D721Med (cell line): ENCODE data around the gene GATA2.

ENCODE experiments used
- DNase-seq: peaks from one replicate; pipeline ENCODE4 v3.0.0; 2011; ENCODE audit warnings: low spot score; ENCODE audit not compliant: insufficient read length
- FAIRE-seq: peaks from 2 replicates; lab custom pipeline; 2011; peaks lifted over from hg19 to GRCh38; lab: Jason Lieb, UNC
- TF ChIP-seq, protein P1 (sequence below): IDR thresholded peaks from 2 replicates; pipeline ENCODE4 v1.5.1; 2012; ENCODE audit warnings: mild to moderate bottlenecking, control low read depth; ENCODE audit not compliant: insufficient read depth; ENCODE audit errors: missing control alignments

GATA2 gene

DNA sequence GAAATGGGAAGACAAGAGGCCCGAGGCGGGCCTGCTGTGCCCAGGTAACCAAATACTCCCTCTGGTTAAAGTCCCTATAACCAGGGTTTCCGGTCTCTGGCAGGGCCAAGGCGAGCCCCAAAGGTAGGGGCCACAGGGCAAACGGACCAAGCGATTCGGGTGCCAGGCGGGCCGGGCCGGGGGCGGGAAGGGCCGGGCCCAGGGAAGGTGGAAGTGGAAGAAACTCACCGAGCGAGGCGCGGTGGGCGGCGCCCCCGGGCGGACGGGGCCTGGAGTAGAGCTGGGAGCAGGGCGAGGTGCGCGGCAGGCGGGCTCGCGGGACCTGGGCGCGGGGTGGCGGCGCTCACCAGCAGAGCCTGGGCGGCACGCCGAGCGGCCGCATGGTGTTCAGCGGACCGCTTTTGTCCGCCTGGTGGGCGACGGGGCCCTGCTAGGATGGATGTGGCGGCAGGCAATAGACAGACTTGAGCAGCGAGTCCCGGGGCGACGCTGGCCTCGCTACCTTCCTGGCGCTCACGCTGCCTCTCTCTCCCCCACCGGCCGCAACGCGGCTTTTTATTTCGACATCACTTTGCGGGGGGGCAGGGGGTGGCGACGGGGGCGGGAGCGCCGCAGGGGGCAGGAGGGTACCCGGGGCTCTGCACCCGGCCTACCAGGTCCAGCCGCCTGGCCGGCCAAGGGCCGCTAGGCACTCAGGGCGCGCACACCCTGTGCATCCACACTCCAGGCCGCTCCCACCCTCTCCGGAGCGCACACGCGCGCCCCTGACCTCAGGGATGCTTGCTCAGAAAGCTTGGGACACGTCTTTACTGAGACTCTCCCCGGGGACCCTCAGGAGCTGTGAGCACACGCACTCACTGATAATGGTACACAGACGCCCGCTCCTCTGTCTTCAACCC, at the start of gene GATA2:
Gene GATA2, minus strand, starts transcription at position 531 of the 899 bp plus-strand sequence. CDS start 6,170 bp downstream, outside the sequence.
- TF ChIP-seq, protein P1, sequence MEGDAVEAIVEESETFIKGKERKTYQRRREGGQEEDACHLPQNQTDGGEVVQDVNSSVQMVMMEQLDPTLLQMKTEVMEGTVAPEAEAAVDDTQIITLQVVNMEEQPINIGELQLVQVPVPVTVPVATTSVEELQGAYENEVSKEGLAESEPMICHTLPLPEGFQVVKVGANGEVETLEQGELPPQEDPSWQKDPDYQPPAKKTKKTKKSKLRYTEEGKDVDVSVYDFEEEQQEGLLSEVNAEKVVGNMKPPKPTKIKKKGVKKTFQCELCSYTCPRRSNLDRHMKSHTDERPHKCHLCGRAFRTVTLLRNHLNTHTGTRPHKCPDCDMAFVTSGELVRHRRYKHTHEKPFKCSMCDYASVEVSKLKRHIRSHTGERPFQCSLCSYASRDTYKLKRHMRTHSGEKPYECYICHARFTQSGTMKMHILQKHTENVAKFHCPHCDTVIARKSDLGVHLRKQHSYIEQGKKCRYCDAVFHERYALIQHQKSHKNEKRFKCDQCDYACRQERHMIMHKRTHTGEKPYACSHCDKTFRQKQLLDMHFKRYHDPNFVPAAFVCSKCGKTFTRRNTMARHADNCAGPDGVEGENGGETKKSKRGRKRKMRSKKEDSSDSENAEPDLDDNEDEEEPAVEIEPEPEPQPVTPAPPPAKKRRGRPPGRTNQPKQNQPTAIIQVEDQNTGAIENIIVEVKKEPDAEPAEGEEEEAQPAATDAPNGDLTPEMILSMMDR = no peak
- no peak for DNase-seq
- FAIRE-seq = no peak

- FAIRE-seq = no peak
- no peak for DNase-seq
- TF ChIP-seq, protein P1 = no peak
Measured at GRCh38 chr3:128541246-128541645, 48.2 kb upstream of the GATA2 start.

DNA sequence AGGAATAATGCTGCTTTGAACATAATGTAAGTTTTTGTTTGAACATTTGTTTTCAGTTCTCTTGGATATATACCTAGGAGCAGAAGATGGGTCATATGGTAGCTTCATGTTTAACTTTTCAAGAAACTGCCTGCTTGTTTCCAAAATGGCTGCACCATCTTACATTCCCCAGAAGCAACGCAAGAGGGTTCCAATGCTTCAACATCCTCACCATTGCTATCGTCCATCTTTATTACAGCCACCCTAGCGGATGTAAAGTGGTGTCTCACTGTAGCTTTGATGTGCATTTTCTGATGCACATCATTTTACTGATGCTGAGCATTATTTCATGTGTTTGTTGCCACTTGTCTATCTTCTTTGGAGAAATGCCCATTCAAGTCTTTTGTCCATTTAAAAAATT, 46.4 kb upstream of the GATA2 start:
- DNase-seq (no peak), FAIRE-seq (no peak)
- TF ChIP-seq, protein P1 = no peak

DNA sequence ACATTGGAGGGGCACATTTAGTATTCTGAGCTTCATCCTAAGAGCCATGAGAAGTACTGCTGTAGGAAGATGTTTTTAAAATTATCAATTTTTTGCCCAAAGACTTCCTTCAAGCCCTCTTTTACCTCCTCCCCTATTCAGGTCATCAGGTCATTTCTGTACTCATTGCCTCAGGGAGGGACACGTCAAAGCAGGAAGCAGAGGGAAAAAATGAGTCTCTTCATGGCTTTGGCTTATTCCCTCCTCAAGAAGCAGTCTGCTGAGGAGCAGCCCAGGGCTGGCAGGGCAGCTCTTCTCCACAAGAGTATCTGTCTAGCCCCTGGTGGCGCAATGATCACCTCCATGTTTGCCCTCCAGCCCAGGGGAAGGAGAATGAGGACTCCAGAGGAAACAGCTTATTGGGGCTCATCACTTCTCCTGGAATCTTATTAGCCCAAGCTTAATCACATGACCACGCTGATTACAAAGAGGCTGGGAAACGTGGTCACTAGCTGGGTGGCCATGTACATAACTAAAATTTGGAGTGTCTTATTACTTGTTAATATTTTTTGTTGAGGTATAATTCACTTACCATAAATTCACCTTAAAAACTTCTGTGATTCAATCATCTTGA, 44.2 kb upstream of the GATA2 start:
- FAIRE-seq (no peak), DNase-seq (no peak)
- TF ChIP-seq, protein P1 = no peak

DNA sequence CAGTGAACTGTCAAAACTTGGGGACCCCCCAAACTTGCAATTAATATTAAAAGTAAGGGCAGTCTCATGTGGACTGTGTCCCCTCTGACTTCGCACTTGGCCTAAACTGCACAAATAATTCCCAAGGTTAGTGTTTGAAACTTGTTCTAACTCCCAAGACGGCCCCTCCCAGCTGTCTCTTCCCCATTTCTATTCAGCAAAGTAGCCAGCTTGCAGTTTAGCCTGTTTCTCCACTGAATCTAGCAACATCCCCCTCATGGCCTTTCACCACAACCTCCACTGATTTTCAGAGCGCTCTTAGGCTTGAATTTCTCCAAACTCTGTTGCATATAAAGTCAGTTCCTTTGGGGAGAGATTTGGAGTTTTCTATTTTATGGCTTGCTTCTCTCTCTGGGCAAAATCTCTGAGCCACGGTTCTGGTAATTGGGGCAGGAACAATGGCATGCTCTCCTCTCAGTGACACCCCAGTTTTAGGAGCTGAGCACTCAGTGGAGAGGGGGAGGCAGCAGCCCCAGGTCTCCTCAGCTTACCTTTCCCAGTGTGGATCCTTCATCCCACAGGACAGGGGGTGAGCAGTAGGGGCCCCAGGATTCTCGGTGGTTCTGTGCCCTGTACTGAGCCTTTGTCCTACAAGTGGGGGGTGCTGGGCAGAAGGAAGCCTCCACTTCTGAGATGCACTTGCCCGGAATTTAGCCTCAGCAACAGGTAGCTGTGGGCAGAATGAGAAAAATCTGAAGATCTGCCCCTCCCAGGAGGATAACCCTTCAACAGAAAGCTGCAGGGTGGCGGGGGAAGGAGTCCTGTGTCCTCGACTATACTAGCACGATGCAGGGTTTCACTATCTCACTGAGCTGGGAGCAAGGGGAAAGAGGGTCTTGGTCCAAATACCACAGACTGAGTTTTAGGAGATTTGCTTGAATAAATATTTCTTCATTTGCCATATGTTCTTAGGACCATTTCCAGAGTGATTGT, 39.3 kb upstream of the GATA2 start:
- FAIRE-seq = no peak

More for the DNA sequence above, 39.3 kb upstream of the GATA2 start:
- no peak for DNase-seq
- TF ChIP-seq, protein P1 = no peak
